ENCODE results near the gene NDUFB11. TPM values are rescaled to one million over a fixed set of nuclear protein-coding genes. Genes with fewer than 3 reads are reported as not detected.
"Not testable (repeated sequence)": the region's sequence is repeated elsewhere in the genome, so short reads cannot be mapped to it uniquely, and the experiment has no call there.

Gene NDUFB11
- total RNA-seq, 1 experiment from 2014 or later = 110 TPM

- TF ChIP-seq ZNF317 (CRISPR knock-in tag; IDR thresholded peaks at IDR 0.05; ENCODE audit: borderline replicate concordance, low read depth) = no peak
- no peak for TF ChIP-seq MAX (CRISPR knock-in tag; IDR thresholded peaks at IDR 0.05)
- TF ChIP-seq OVOL2 (CRISPR knock-in tag; IDR thresholded peaks at IDR 0.05; ENCODE audit: borderline replicate concordance) = no peak
- TF ChIP-seq SP1 (CRISPR knock-in tag; conservative IDR thresholded peaks at IDR 0.05) = no peak
- TF ChIP-seq ZSCAN18 (CRISPR knock-in tag; IDR thresholded peaks at IDR 0.05) = no peak
- TF ChIP-seq E2F1 (CRISPR knock-in tag; IDR thresholded peaks at IDR 0.05) = no peak
- TF ChIP-seq FOXP4 (CRISPR knock-in tag; IDR thresholded peaks at IDR 0.05) = no peak
- no peak for TF ChIP-seq AR (CRISPR knock-in tag; IDR thresholded peaks at IDR 0.05)
- no peak for TF ChIP-seq NFE2L1 (CRISPR knock-in tag; IDR thresholded peaks at IDR 0.05)
- TF ChIP-seq GTF2I (CRISPR knock-in tag; conservative IDR thresholded peaks at IDR 0.05) = no peak
These were observed 32.1 kb downstream of the NDUFB11 start (continued) for GRCh38 chrX:47112316-47112954.

GRCh38 chrX:47110936-47111615 is 33.4 kb downstream of the NDUFB11 start:
- H3K9me3 Mint-ChIP-seq; H3K27me3 Mint-ChIP-seq (ENCODE audit: low read depth); CTCF ChIA-PET; H3K27ac Mint-ChIP-seq; DNase-seq (ENCODE audit: low spot score); H3K36me3 Mint-ChIP-seq; ATAC-seq; H3K4me1 Mint-ChIP-seq; POLR2A ChIA-PET; H3K4me3 Mint-ChIP-seq: not testable (repeated sequence)

GRCh38 chrX:47101206-47101605 is 43.3 kb downstream of the NDUFB11 start:
- CTCF ChIA-PET = no interaction called here
- Mint-ChIP-seq H3K27me3 (ENCODE audit: low read depth) (no peaks in the 10 kb centered on the region), H3K9me3 (peaks cover 11% of the 10 kb centered on the region), H3K4me1 (peaks cover 16% of the 10 kb centered on the region), H3K36me3 (no peaks in the 10 kb centered on the region), H3K27ac (no peak overlapping the region), H3K4me3 (no peak overlapping the region)
- ATAC-seq (no peak), DNase-seq (ENCODE audit: low spot score) (no peak)
- POLR2A ChIA-PET = no interaction called here
- TF ChIP-seq HMGXB4 (CRISPR knock-in tag; IDR thresholded peaks at IDR 0.05) = no peak
- TF ChIP-seq TP53 (CRISPR knock-in tag; IDR thresholded peaks at IDR 0.05) = no peak
- no peak for TF ChIP-seq ZNF281 (CRISPR knock-in tag; IDR thresholded peaks at IDR 0.05)
- no peak for TF ChIP-seq ZNF423 (CRISPR knock-in tag; IDR thresholded peaks at IDR 0.05)
- no peak for TF ChIP-seq ERG (CRISPR knock-in tag; IDR thresholded peaks at IDR 0.05)
- TF ChIP-seq ETV6 (CRISPR knock-in tag; IDR thresholded peaks at IDR 0.05) = no peak
- no peak for TF ChIP-seq ZSCAN18 (CRISPR knock-in tag; IDR thresholded peaks at IDR 0.05)
